ENCODE measurements around the gene FAM9A. TPM values are rescaled to one million over a fixed set of nuclear protein-coding genes. Genes with fewer than 3 reads are reported as not detected.

FAM9A gene
- total and polyA plus RNA-seq, 3 donors from 2014 or later: 1.8 to 2.8 (median 2.0) TPM

DNA sequence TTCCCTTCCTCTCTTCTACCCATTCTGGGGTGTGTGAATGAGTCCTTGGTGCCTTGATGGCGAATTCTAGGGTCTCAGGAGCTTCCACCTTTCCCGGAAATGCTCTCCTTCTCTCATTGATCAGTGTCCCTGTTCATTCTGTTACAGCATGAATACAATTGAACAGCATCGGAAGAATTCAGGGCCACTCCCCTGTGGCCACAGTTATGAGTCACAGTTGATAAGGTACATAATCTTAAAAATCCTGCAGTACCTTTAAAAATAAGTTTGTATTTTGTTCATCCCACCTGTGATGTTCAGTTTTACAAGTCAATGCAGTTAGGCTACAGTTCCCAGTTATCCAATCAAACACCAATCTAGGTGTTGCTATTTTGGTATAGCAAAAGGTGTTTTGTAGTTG lies 47.3 kb upstream of the FAM9A start:
- no peak overlapping the region for H3K4me3 ChIP-seq
- H3K9me3 ChIP-seq: no peaks in the 10 kb centered on the region
- no peaks in the 10 kb centered on the region for H3K27me3 ChIP-seq
- WGBS, 2 donors: 81 to 86% methylated on average over 3 of the region's 3 CpGs
- no peak overlapping the region for H3K27ac ChIP-seq
- intact Hi-C loops (cut with DNase I; ENCODE audit: low total_unique reads): no loop called here
- H3K36me3 ChIP-seq (ENCODE audit: low read depth, missing control alignments): no peaks in the 10 kb centered on the region
- no peak for DNase-seq
- H3K4me1 ChIP-seq: no peaks in the 10 kb centered on the region
- TF ChIP-seq, protein P1, sequence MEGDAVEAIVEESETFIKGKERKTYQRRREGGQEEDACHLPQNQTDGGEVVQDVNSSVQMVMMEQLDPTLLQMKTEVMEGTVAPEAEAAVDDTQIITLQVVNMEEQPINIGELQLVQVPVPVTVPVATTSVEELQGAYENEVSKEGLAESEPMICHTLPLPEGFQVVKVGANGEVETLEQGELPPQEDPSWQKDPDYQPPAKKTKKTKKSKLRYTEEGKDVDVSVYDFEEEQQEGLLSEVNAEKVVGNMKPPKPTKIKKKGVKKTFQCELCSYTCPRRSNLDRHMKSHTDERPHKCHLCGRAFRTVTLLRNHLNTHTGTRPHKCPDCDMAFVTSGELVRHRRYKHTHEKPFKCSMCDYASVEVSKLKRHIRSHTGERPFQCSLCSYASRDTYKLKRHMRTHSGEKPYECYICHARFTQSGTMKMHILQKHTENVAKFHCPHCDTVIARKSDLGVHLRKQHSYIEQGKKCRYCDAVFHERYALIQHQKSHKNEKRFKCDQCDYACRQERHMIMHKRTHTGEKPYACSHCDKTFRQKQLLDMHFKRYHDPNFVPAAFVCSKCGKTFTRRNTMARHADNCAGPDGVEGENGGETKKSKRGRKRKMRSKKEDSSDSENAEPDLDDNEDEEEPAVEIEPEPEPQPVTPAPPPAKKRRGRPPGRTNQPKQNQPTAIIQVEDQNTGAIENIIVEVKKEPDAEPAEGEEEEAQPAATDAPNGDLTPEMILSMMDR (IDR thresholded peaks at IDR 0.05): no peak
- TF ChIP-seq POLR2A (IDR thresholded peaks at IDR 0.05): no peak

DNA sequence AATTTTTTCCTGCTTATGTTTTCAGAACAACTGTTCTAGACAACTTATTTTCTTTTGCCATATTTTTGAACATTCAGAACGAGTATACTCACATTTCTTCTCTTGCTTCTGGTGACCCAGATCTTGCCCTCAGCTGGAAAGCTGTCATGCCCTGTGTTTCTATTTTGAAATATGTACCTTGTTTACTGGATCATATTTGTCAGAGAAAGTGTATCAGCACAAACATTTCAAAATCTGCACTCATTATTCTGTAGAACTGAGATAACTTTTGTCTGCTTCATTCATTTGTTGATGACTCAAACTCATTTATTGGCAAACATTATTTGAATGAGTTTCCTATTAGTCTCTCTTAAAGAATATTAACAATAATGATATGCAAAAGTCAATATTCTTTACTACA lies 46.2 kb upstream of the FAM9A start:
- intact Hi-C loops (cut with DNase I; ENCODE audit: low total_unique reads): no loop called here
- Histone ChIP-seq H3K4me3 (no peak overlapping the region), H3K36me3 (ENCODE audit: low read depth, missing control alignments) (no peaks in the 10 kb centered on the region), H3K27me3 (no peaks in the 10 kb centered on the region), H3K4me1 (no peaks in the 10 kb centered on the region), H3K27ac (no peak overlapping the region), H3K9me3 (no peaks in the 10 kb centered on the region)
- no peak for TF ChIP-seq POLR2A (IDR thresholded peaks at IDR 0.05)
- TF ChIP-seq, protein P1 (IDR thresholded peaks at IDR 0.05): no peak
- no peak for DNase-seq
- WGBS, 2 donors: 35 to 50% methylated on average over 1 of the region's 1 CpG

DNA sequence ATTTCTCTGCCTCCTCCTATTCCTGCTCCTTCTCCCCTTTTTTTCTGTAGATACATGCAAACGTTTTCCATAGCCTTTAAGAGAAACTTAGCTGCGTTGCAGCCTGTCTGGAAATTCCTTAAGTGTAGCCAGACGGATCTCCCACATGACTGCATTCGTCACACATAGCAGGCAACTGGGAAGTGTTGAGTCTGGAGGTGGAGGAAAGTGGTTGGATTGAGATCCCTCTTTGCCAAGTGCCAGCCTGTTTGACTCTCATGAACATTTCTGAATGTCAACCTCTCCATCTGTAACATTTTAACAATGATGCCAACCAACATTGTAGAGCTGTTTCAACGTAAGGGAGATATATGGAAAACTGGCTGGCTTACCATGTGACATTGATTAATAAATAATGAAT lies 45.1 kb upstream of the FAM9A start:
- no peak for DNase-seq
- Histone ChIP-seq H3K27me3 (no peaks in the 10 kb centered on the region), H3K36me3 (ENCODE audit: low read depth, missing control alignments) (no peaks in the 10 kb centered on the region), H3K4me1 (no peaks in the 10 kb centered on the region), H3K4me3 (no peak overlapping the region), H3K27ac (no peak overlapping the region), H3K9me3 (no peaks in the 10 kb centered on the region)
- 45 to 69% methylated on average over 4 to 5 of the region's 5 CpGs for WGBS, 2 donors
- intact Hi-C loops (cut with DNase I; ENCODE audit: low total_unique reads): no loop called here
- TF ChIP-seq, protein P1 (IDR thresholded peaks at IDR 0.05): no peak

DNA sequence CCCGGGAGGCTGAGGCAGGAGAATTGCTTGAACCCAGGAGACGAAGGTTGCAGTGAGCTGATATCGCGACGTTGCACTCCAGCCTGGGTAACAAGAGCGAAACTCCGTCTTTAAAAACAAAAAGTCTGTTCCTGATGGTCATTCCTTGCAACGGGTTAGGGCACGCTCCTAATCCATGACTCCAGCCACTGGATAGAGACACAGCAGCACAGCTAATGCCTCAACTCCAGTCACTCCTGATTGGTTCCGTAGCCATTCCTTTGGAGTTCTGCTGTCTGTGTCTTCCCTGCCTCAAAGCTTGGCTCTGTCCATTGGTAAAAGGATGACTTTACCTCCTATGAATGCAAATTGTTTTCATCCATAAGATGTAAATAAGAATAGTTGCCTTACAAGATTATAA lies 44.3 kb upstream of the FAM9A start:
- Histone ChIP-seq H3K27me3 (no peaks in the 10 kb centered on the region), H3K4me1 (no peaks in the 10 kb centered on the region), H3K4me3 (no peak overlapping the region), H3K9me3 (no peaks in the 10 kb centered on the region), H3K36me3 (ENCODE audit: low read depth, missing control alignments) (no peaks in the 10 kb centered on the region), H3K27ac (no peak overlapping the region)
- TF ChIP-seq POLR2A (IDR thresholded peaks at IDR 0.05): no peak
- TF ChIP-seq, protein P1 (IDR thresholded peaks at IDR 0.05): no peak
- 52 to 78% methylated on average over 7 to 10 of the region's 10 CpGs for WGBS, 2 donors
- intact Hi-C loops (cut with DNase I; ENCODE audit: low total_unique reads): no loop called here
- no peak for DNase-seq

DNA sequence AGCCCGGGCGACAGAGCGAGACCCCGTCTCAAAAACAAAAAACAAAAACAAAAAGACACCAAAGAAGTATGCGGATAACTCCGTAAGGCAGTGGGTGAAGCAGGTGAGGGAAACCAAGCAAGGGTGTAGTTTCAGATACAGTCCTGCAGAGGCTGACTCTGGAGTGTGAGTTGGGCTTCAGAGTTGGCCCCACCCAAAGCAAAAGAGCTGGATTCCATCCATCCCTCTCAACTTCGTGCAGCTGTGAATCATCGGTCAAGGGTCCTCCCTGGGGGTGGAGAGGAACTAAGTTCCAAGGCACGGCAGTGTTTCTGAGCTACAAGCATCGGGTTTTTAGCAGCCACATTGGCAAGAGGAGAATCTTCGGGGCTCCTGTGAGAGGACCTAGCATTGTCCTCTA lies 43.9 kb upstream of the FAM9A start:
- no peak overlapping the region for H3K27ac ChIP-seq
- H3K4me1 ChIP-seq: no peaks in the 10 kb centered on the region
- DNase-seq: no peak
- intact Hi-C loops (cut with DNase I; ENCODE audit: low total_unique reads): no loop called here
- TF ChIP-seq, protein P1 (IDR thresholded peaks at IDR 0.05): no peak
- H3K4me3 ChIP-seq: no peak overlapping the region
- 48 to 73% methylated on average over 8 to 11 of the region's 11 CpGs for WGBS, 2 donors
- no peaks in the 10 kb centered on the region for H3K9me3 ChIP-seq
- no peaks in the 10 kb centered on the region for H3K36me3 ChIP-seq (ENCODE audit: low read depth, missing control alignments)
- no peaks in the 10 kb centered on the region for H3K27me3 ChIP-seq
